Dermis microvascular lymphatic vessel endothelial cell (primary cell): ENCODE measurements around the gene ATXN7L3. TPM values are rescaled to one million over a fixed set of nuclear protein-coding genes. Genes with fewer than 3 reads are reported as not detected.

ENCODE experiments used
- total RNA-seq: library from RNA; depleted of rRNA; stranded (reverse); fragments of >200 nt; gene quantifications from 2 replicates; pipeline ENCODE4 v1.2.1, GENCODE V29; 2014

The ATXN7L3 gene
- total RNA-seq, 1 donor from 2014 or later = 28.9 TPM

Other genes with a start within 250 kb of the ATXN7L3 start
- gene PYY, start 245.9 kb downstream of the ATXN7L3 start, total RNA-seq = not detected in 2 replicates
- 2.0 and 4.9 TPM in 2 replicates for gene NAGS, start 195.3 kb downstream of the ATXN7L3 start, total RNA-seq
- 82.8 and 89.0 TPM in 2 replicates for gene TMEM101, start 184.9 kb downstream of the ATXN7L3 start, total RNA-seq
- 22.5 and 25.3 TPM in 2 replicates for gene LSM12, start 133.2 kb downstream of the ATXN7L3 start, total RNA-seq
- 23.6 and 33.0 TPM in 2 replicates for gene G6PC3, start 129.1 kb downstream of the ATXN7L3 start, total RNA-seq
- gene HDAC5, start 76.2 kb downstream of the ATXN7L3 start, total RNA-seq = 36.4 and 40.4 TPM in 2 replicates
- gene HROB, start 58.0 kb downstream of the ATXN7L3 start, total RNA-seq = 1.3 and 1.6 TPM in 2 replicates
- gene ASB16, start 29.2 kb downstream of the ATXN7L3 start, total RNA-seq = not detected in 2 replicates
- 25.5 and 36.3 TPM in 2 replicates for gene TMUB2, start 12.9 kb downstream of the ATXN7L3 start, total RNA-seq
- gene UBTF, start 19.8 kb upstream of the ATXN7L3 start, total RNA-seq = 37.5 and 44.4 TPM in 2 replicates
- not detected in 2 replicates for gene SLC4A1, start 68.3 kb upstream of the ATXN7L3 start, total RNA-seq
- 0.13 and 0.25 TPM in 2 replicates for gene RUNDC3A, start 108.7 kb upstream of the ATXN7L3 start, total RNA-seq
- 54.0 and 98.0 TPM in 2 replicates for gene SLC25A39, start 124.9 kb upstream of the ATXN7L3 start, total RNA-seq
- 341 and 1,059 TPM in 2 replicates for gene GRN, start 145.4 kb upstream of the ATXN7L3 start, total RNA-seq
- 3.9 and 6.6 TPM in 2 replicates for gene FAM171A2, start 164.0 kb upstream of the ATXN7L3 start, total RNA-seq
- gene ITGA2B, start 189.8 kb upstream of the ATXN7L3 start, total RNA-seq = 0.13 and 0.51 TPM in 2 replicates